Stimulated activated CD4-positive, alpha-beta T cell treated with anti-CD3 and anti-CD28 coated beads, Interleukin-12 subunit alpha, Interleukin-12 subunit beta, amount 100 ng/mL, for 4 hours (primary cell): ENCODE data around the gene CASZ1.

Experiments used
- DNase-seq: peaks from one replicate; pipeline ENCODE4 v3.0.0-alpha.2; 2020

CASZ1 gene

DNA sequence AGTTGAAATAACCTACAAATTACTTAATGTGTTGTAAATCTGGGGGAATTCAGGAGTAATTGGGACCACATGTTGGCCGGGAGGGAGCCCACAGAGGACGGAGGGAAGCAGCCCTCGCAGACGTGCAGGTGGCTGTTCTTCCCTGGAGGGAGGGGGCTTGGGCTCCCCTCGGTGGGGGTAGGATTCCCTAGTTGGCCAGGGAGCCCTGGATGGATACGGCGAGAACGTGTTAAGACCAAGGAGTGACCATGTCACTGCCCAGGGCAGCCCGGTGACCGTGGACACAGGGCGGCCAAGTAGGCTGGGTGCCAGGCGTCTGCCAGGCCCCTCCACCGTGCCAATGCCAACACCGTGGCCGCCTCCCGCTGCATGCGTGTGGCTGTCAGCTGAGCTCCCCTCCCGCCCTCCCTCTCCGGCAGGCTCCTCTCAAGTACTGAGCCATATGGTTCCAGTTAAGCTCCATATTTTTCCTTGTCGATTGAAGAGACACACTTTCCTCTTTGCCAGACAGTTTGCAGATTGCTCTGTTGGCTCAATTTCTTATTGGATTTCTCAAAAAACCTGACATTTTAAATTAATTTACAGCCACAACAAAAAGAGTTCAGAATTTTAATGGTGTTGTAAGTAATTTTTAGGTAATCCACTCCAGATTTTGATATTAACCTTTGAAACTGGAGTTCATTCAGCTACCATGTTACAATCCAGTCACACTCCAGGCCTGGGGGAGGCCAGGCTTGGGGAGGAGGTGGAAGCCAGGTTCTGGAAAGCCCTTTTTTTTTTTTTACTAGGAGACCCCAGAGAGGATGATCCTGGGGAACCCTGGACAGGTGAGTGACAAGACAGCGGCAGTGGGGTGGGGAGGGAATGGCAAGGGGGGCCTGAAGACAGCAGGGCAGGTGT, 71.2 kb downstream of the CASZ1 start:
- no peak for DNase-seq

DNA sequence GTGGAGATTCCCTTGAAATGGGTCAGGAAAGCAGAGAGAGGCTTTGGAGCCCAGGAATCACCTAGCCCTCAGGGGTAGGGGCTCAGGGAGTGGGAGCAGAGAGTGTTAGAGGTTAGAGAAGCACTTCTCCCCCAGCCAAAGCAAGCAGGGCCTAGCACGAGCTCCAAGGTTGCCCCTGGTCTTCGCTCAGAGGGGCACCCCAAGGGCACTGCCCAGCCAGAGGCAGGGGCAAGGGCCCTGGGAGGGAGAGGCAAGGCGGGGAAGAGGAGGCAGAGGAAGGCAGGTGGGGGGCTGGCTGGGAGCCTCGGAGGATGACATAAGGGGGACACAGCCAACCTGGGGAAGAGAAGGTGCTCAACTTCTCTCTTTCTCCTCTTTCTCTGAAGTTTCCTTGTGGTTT, 71.9 kb downstream of the CASZ1 start:
- DNase-seq = no peak

DNA sequence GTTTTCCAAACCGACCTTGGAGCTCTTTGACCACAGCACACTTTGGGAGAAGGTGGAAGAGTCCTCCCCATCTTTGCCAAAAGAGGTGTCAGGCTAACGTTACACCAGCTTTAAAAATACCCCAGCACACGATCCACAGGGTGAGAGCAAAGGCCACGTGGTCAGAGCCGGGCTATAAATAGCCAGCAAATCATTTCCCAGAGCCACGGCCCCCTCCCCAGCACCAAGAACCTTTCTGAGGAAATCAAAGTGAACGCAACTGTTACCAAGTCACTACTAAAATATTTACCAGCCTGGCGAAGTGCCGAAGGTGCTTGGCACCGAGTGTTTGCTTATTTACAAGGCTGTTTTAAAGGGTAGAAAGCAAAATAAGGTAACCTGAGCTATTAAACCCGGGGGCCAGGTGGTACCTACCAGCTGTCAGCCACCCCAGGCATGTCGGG, 72.4 kb downstream of the CASZ1 start:
- no peak for DNase-seq

GRCh38 chr1:10723317-10723716, 73.1 kb downstream of the CASZ1 start:
- DNase-seq = no peak

DNA sequence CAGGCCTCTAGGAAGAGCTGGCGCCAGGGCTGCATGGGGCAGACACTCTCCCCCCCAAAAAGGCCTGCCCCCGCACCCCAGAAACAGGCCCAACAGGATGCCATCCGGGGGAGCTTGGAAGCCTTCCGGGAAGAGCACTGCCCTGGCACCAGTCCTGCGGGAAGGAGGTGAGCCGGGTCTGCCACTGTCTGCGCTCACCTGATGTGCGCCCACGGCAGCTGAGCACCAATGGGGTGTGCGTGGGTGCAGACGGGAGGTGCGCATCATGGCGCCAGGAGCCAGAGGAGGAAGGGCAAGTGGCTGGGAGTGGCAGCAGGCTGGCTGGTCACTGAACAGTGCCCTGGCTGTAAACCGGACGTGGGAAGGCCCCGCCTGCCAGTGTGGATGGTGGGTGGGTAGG, 73.6 kb downstream of the CASZ1 start:
- DNase-seq = no peak

GRCh38 chr1:10721381-10722321, 74.8 kb downstream of the CASZ1 start:
- DNase-seq = no peak

DNA sequence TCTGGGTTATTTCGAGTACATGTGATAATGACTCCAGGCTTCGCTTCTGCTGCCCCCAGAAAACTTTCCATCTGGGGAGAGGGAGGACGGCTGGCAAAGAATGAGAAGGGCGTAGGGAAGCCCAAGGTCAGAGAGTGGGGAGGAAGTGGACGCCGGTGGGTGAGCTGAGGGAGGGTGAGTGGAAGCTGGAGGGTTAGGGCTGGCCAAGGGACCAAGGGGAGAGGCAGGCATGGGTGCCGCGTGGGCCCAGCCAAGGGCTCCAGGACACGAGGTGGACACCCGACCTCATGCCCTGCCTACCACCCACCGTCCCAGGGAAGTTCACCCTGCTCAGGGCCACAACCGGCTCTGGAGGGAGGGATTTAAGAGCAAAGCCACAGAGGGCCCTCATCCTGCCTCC, 75.8 kb downstream of the CASZ1 start:
- DNase-seq = no peak

DNA sequence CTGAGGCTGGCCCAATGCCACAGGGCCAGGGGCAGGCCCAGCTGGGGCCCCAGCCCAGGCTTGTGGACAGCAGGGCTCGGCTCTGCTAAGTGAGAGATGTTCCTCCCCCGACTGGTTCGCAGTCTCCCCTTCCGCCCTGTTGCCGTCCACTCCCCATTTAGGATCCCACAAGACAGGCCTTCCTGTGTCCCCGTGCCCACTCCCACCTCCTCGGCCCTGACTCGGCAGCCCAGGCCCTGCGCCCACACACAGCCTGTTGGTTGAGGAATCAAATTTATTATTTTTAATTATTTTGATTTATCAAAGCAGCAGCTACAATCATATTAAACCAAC, 78.4 kb downstream of the CASZ1 start:
- no peak for DNase-seq

GRCh38 chr1:10717296-10718082, 79.0 kb downstream of the CASZ1 start:
- no peak for DNase-seq

GRCh38 chr1:10716840-10717239, 79.6 kb downstream of the CASZ1 start:
- DNase-seq = no peak

DNA sequence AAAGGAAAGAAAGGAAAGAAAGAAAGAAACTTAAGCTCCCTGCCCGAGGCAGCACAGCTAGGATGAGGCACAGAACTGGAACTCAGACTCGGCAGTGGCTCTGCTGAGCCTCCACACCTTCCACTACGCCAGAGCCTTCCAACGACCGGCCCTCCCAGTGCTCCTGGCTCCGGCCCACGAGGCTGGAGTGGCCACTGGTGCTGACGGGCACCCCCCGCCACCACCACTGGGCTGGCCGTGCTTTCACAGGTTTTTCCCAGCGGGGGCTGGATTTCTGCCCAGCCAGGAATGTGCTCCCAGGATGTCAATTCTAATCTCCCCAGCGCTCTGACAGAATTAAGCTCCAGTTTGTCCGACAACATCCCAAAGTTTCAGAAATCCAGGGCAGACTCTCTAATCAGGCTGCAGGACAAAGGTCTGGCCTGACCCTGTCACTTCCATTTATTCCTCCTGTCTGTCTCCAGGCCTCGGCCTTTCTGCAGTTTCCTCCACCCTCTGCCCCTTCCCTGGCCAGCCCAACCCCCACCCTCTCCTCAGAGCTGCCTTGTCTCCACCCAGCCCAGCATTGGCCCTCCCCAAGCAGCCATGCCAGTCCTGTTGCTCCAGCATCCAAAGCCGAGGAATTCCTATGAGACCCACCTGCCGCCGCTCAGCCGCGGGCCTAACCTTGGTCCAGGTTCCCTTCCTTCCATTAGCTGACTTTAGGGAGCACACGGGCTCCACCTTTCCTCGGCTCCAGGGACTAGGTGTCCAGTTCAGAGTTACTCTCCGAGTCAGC, 81.9 kb downstream of the CASZ1 start:
- no peak for DNase-seq

DNA sequence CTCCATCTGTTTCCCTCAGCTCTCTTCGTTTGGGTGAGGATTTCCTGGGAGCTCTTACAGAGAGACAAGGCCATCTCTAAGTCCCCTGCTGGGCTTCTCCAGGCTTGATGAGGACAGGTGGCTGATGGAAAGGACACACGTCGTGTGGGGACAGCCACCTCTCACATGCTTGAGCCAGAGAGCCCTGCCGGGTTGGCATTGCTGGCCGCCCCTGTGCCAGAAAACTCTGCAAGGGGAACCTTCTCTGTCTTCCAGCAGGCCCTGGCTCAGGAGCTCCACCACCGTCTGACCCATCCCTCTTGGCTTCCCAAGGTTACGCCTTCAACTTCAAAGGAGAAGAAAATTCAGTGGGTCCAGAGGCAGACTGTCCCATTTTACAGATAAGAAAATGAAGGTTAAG, 82.8 kb downstream of the CASZ1 start:
- DNase-seq = no peak

DNA sequence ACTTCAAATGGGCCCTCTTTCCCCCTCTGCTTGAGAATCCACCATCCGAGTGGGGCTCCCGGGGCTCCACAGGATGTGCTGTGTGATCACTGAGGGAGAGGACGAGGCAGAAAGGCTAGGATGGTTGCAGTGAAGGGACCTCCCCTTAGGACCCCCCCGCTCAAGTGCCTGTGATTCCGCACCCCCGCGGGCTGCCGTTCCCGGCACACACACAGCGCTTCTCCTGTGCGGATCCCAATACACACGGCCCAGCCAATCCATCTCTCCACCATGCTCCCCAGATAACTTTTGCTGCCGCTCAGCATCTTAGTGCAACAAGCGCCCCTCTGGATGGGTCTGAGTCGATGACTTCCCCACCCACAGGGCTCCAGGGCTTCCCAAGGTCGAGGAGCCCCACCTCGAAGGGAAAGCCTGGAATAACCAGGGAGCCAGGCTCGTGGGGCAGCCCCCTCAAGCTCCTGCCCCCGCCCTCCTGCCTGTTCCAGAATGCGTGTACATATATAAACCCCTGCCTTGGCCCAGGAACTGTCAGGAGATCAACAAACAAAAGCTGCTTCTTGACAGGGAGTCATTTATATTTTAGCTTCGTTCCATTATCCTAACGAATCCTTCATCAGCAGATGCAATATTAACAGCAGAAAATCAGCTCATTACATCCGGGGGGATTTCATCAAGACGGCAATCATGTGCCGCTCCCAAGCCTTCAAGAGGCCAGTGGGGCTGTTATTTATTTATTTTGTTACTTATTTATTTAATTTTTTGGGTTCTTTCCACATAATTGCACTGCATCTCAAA, 83.7 kb downstream of the CASZ1 start:
- no peak for DNase-seq

DNA sequence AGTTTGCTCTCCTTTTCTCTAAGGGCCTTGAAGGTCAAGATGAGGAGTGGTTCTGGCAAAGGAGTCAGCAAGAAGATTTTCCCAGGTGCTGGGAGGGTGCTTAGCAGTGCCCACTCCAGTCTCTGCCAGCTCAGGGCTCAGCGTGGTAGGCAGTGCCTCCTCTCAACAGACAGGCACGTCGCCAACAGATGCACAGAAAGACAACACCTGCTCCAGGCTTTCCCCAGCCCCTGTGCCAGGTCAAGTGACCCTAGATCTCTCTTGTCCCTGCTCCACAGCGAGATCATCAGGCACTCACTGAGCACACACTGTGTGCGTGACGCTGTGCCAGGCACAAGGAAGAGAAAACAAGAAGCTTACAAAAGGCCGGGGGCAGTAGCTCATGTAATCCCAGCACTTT, 86.0 kb downstream of the CASZ1 start:
- DNase-seq = no peak

DNA sequence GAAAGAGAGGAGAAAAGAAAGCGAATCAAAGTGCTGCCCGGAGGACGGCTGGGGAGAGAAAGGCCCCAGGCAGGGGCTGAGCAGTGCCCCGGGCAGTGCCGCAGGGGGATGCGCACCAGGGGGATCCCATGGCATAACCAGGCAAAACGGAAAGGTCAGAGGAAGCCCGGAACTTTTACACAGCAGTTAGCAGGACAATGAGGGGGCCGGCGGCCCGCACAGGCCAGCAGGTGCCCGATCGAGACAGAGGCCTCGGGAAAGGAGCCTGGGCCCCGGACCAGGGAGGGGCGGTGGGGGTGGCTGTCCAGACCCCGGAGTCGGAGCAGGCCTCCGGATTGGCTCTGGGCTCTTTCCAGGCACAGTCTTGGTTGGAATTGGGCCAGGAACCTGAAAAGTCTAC, 86.8 kb downstream of the CASZ1 start:
- no peak for DNase-seq

GRCh38 chr1:10709165-10709564, 87.3 kb downstream of the CASZ1 start:
- no peak for DNase-seq

GRCh38 chr1:10708757-10709156, 87.7 kb downstream of the CASZ1 start:
- no peak for DNase-seq

GRCh38 chr1:10707208-10707607, 89.2 kb downstream of the CASZ1 start:
- DNase-seq = no peak

DNA sequence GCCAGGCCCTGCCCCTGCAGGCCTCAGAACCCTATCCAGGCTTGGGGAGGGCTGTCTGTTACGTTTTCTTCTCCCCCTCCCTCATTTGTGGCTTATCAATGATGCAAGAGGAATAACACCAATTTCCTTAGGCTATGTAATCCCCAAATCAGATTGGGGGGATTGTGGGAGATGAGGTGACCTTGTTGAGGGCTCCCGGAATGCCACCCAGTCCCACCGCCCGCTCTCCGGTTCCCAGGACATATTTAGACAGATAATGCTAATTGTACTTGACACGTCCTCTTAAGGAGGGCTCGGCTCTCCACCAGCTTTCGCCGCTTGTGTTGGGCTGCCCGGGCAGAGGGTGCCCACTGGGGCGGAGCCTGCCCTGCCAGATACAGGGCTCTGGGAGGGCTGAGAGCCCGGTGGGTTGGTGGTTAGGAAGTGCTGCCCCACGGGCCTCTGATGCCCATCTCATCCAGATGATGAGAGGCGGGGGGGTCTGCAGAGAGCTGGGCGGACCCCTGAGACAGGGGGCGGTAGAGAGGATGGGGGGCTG, 90.0 kb downstream of the CASZ1 start:
- DNase-seq = no peak

DNA sequence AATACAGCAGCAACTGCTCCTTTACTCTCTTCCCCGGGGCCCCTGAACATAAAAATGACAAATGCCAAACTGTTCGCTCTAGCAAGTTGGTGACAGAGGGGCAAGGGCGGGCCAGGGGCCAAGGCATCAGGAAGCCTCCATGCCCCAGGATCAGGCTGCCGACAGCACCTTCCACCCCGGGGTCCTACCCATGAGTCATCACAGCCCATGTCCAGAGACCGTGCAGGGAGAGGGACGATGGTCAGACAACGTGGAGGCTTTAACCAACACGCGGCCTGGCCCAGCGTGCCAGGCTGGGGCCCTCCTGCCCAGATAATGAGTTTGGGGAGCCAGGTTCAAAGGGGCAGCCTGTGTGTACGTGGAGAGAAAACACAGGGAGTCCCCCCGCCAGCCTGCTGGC, 90.5 kb downstream of the CASZ1 start:
- no peak for DNase-seq

DNA sequence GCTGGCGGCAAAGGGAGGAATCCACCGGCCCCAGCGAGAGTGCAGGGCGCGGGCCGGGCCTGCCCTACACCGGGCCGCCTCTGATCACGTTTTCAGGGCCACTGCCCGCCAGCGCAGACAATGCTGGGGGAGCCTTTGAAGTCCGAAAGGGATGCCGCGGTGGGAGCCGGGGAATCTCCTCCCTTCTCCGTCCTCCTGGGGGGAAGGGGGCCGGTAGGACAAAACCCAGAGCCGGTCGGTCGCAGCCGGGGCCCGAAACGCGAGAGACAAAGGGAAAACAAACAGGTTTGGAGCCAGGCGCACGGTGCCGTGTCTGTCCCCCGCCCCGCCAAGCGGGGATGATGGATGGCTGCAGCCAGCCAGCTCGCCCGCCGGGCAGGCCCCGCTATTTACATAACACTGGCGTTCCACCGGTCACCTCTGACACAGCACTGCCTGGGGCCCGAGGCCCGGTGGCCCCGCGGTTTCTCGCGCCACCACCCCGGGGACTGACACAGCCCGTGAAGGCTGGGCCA, 92.0 kb downstream of the CASZ1 start:
- DNase-seq = no peak
